NT2/D1 (cell line): Measurements from ENCODE around the gene AFF1.

ENCODE experiments used
- SUZ12 ChIP-seq: IDR thresholded peaks from 2 replicates; pipeline ENCODE4 v1.6.1; 2011; ENCODE audit not compliant: insufficient read length, insufficient read depth; ENCODE audit errors: extremely low read depth
- YY1 ChIP-seq: IDR thresholded peaks from 2 replicates; pipeline ENCODE4 v1.6.1; 2011; ENCODE audit not compliant: insufficient read length, insufficient read depth
- ZNF274 ChIP-seq: IDR thresholded peaks from 2 replicates; pipeline ENCODE4 v1.6.1; 2011; ENCODE audit warnings: mild to moderate bottlenecking, low read depth, low read length

GRCh38 chr4:87005369-87005689 lies 70.5 kb downstream of the AFF1 start:
- TF ChIP-seq SUZ12 (no peak), YY1 (no peak), ZNF274 (no peak)
